Esophagus muscularis mucosa (tissue), 4 donors: Measurements from ENCODE around the gene MRPS21. TPM values are rescaled to one million over a fixed set of nuclear protein-coding genes. Genes with fewer than 3 reads are reported as not detected.
A peak's percentile ranks its signal among the peaks of the same experiment; 100 is the strongest.
"Not testable (repeated sequence)": the region's sequence is repeated elsewhere in the genome, so short reads cannot be mapped to it uniquely, and the experiment has no call there.

Experiments
- DNase-seq: peaks from one replicate; pipeline ENCODE4 v3.0.0-alpha.2; 2017; ENCODE audit errors: extremely low spot score
- H3K27ac ChIP-seq, 4 donors: fragments of 200-600 bp; sonication (generic); replicated peaks in 1 of 4; 1 replicate in 3 of 4; 2 replicates in 1 of 4; pipeline ENCODE4 v1.5.1; 2016 to 2019; ENCODE audit warnings: mild to moderate bottlenecking in 1 of 4
- H3K27me3 ChIP-seq, 4 donors: fragments of 200-600 bp; sonication (generic); one replicate each; pipeline versions ENCODE4 v1.5.1 to v1.6.0; 2016 to 2019
- H3K36me3 ChIP-seq, 4 donors: fragments of 200-600 bp; sonication (generic); one replicate each; pipeline ENCODE4 v1.5.1; 2016 to 2019
- H3K4me1 ChIP-seq, 4 donors: fragments of 200-600 bp; sonication (generic); one replicate each; pipeline ENCODE4 v1.5.1; 2016 to 2019
- H3K4me3 ChIP-seq, 4 donors: fragments of 200-600 bp; sonication (generic); 1 replicate in 2 of 4; 2 replicates in 2 of 4; pipeline ENCODE4 v1.5.1; 2016 to 2019; ENCODE audit warnings: mild to moderate bottlenecking in 4 of 4, moderate library complexity in 1 of 4
- H3K9me3 ChIP-seq, 4 donors: fragments of 200-600 bp; sonication (generic); 1 replicate in 3 of 4; 2 replicates in 1 of 4; pipeline ENCODE4 v1.5.1; 2016 to 2019
- CTCF ChIP-seq, 3 experiments: fragments of 200-600 bp in 2 of 3; fragments of 450-650 bp in 1 of 3; sonication (generic) in 2 of 3; IDR thresholded peaks; one replicate each; pipeline ENCODE4 v1.5.1; 2017 to 2019; ENCODE audit warnings: antibody characterized with exemption in 3 of 3, mild to moderate bottlenecking in 2 of 3, moderate library complexity in 1 of 3
- EP300 ChIP-seq: sonication (generic); formaldehyde crosslinking; IDR thresholded peaks from one replicate; pipeline ENCODE4 v1.6.1; 2017; ENCODE audit warnings: antibody characterized with exemption
- POLR2A ChIP-seq: fragments of 450-650 bp; IDR thresholded peaks from one replicate; pipeline ENCODE4 v1.6.1; 2017; ENCODE audit warnings: antibody characterized with exemption, moderate library complexity, mild to moderate bottlenecking, low read depth
- POLR2AphosphoS5 ChIP-seq, 2 donors: sonication (generic); formaldehyde crosslinking; IDR thresholded peaks; one replicate each; pipeline ENCODE4 v1.6.1; 2017; ENCODE audit warnings: antibody characterized with exemption in 2 of 2
- WGBS: methylation state at CpG from one replicate; pipeline ENCODE4 v1.1.5; 2018; 5-methylcytosine and 5-hydroxymethylcytosine counted together
- intact Hi-C: fragments of 100-400 bp; cut with DNase I; formaldehyde crosslinking; loops from one replicate; pipeline ENCODE4 v1.15.1; 2023
- total RNA-seq, 4 donors: library from RNA; depleted of rRNA; stranded (reverse); fragments of >200 nt; gene quantifications; one replicate each; pipeline versions ENCODE4 v1.1.0 to v1.2.1, GENCODE V29; 2016

The MRPS21 gene
- total RNA-seq, 4 donors from 2014 or later = 44.2 to 59.0 (median 48.1) TPM

- Histone ChIP-seq H3K27ac (no peak overlapping the region), H3K9me3 (no peaks in the 10 kb centered on the region), H3K27me3 (no peaks in the 10 kb centered on the region), H3K4me1 (no peaks in the 10 kb centered on the region), H3K36me3 (peaks cover 8 to 47% (median 23%) of the 10 kb centered on the region in 4 donors), H3K4me3 (no peak overlapping the region)
- intact Hi-C loops = no loop called here
- no peak for DNase-seq
- WGBS = 72% methylated on average over 10 of the region's 10 CpGs
- no peak for TF ChIP-seq EP300
- no peak for TF ChIP-seq POLR2A
- no peak for TF ChIP-seq POLR2AphosphoS5 (IDR thresholded peaks at IDR 0.05)
- TF ChIP-seq CTCF (IDR thresholded peaks at IDR 0.05) = no peak
Measured at GRCh38 chr1:150309758-150310508, 16.3 kb downstream of the MRPS21 start.

GRCh38 chr1:150311762-150312161 is 18.1 kb downstream of the MRPS21 start:
- no peak overlapping the region for H3K4me3 ChIP-seq
- TF ChIP-seq POLR2AphosphoS5 (IDR thresholded peaks at IDR 0.05) (no peak), POLR2A (no peak), CTCF (IDR thresholded peaks at IDR 0.05) (no peak), EP300 (no peak)
- no peaks in the 10 kb centered on the region for H3K4me1 ChIP-seq
- H3K27ac ChIP-seq = no peak overlapping the region
- intact Hi-C loops = no loop called here
- peaks cover 4 to 29% (median 14%) of the 10 kb centered on the region in 4 donors for H3K36me3 ChIP-seq
- 91% methylated on average over 2 of the region's 2 CpGs for WGBS
- H3K9me3 ChIP-seq = no peaks in the 10 kb centered on the region
- no peak for DNase-seq
- no peaks in the 10 kb centered on the region for H3K27me3 ChIP-seq

- DNase-seq, H3K9me3 ChIP-seq, H3K4me1 ChIP-seq, H3K4me3 ChIP-seq, H3K27me3 ChIP-seq, H3K27ac ChIP-seq, H3K36me3 ChIP-seq, intact Hi-C loops: not testable (repeated sequence)
- WGBS = 94% methylated on average over 4 of the region's 4 CpGs
Measured at GRCh38 chr1:150314691-150315090, 21.0 kb downstream of the MRPS21 start.

GRCh38 chr1:150320667-150320978 is 27.0 kb downstream of the MRPS21 start:
- Histone ChIP-seq H3K4me3 (peak overlapping the region; percentile 74 to 83 (median 80)), H3K9me3 (no peaks in the 10 kb centered on the region), H3K4me1 (peaks cover 12 to 32% (median 27%) of the 10 kb centered on the region in 4 donors), H3K27ac (peak overlapping the region; percentile 86 to 90 (median 88)), H3K36me3 (peaks cover 4 to 15% (median 11%) of the 10 kb centered on the region in 4 donors), H3K27me3 (no peaks in the 10 kb centered on the region)
- intact Hi-C loops = no loop called here
- TF ChIP-seq POLR2AphosphoS5 (IDR thresholded peaks at IDR 0.05) (no peak), POLR2A (no peak), EP300 (no peak), CTCF (IDR thresholded peaks at IDR 0.05) (no peak)
- no peak for DNase-seq
- 83% methylated on average over 8 of the region's 8 CpGs for WGBS

GRCh38 chr1:150321826-150322166 is 28.1 kb downstream of the MRPS21 start:
- no peaks in the 10 kb centered on the region for H3K9me3 ChIP-seq
- no peak for DNase-seq
- H3K27me3 ChIP-seq = no peaks in the 10 kb centered on the region
- TF ChIP-seq POLR2A = no peak
- no peak for TF ChIP-seq POLR2AphosphoS5 (IDR thresholded peaks at IDR 0.05)
- TF ChIP-seq CTCF (IDR thresholded peaks at IDR 0.05) = no peak
- no peak for TF ChIP-seq EP300
- peak overlapping the region; percentile 86 to 90 (median 88) for H3K27ac ChIP-seq
- intact Hi-C loops = no loop called here
- 0% methylated on average over 9 of the region's 9 CpGs for WGBS
- H3K4me1 ChIP-seq = peaks cover 12 to 32% (median 27%) of the 10 kb centered on the region in 4 donors
- peak overlapping the region; percentile 74 to 83 (median 80) for H3K4me3 ChIP-seq
- H3K36me3 ChIP-seq = peaks cover 15 to 26% (median 23%) of the 10 kb centered on the region in 4 donors
